GM12878 (cell line): Measurements from ENCODE around the gene ARFIP1. TPM values are rescaled to one million over a fixed set of nuclear protein-coding genes. Genes with fewer than 3 reads are reported as not detected.

Experiments
- ATAC-seq: fragments of 200-7000 bp; cut with Tn5 transposase; 3 replicates; pipeline ENCODE4 v1.9.1; 2020; ENCODE audit warnings: mild to moderate bottlenecking, moderate library complexity
- BruUV-seq: library from RNA; stranded (reverse); fragments of 400-500 nt; replicated peaks from 2 replicates; lab custom pipeline; 2021; lab: Mats Ljungman, UMichigan
- CTCF ChIA-PET: fragments of 300-600 bp; sonication (Branson Sonifier 250); formaldehyde crosslinking; extraction: SDS; loops from one replicate; lab custom pipeline; 2021; ENCODE audit warnings: inconsistent platforms; lab: Yijun Ruan, JAX
- POLR2A ChIA-PET: fragments of 350-600 bp; formaldehyde crosslinking; extraction: SDS; loops from one replicate; lab custom pipeline; 2021; ENCODE audit warnings: inconsistent platforms; lab: Charles Lee
- RAD21 ChIA-PET: fragments of 300-600 bp; sonication (Branson Sonifier 250); formaldehyde crosslinking; loops from one replicate; lab custom pipeline; 2023; ENCODE audit warnings: antibody characterized with exemption; ENCODE audit not compliant: unreplicated experiment; lab: Charles Lee
- SMC1A ChIA-PET: fragments of 300-600 bp; sonication (Branson Sonifier 250); formaldehyde crosslinking; loops from one replicate; lab custom pipeline; 2023; ENCODE audit not compliant: unreplicated experiment, uncharacterized antibody; lab: Charles Lee
- DNase-seq: peaks from one replicate; pipeline ENCODE4 v3.0.0-alpha.2; 2011; ENCODE audit warnings: low read depth, low spot score
- FAIRE-seq: peaks from 3 replicates; lab custom pipeline; 2011; peaks lifted over from hg19 to GRCh38; lab: Jason Lieb, UNC
- H2AFZ ChIP-seq: 2 replicates; pipeline ENCODE4 v1.6.0; 2011; ENCODE audit warnings: low read depth, low read length, control low read depth; ENCODE audit not compliant: control insufficient read depth
- H3K27ac ChIP-seq: 2 replicates; pipeline ENCODE4 v1.5.1; 2011; ENCODE audit warnings: control low read depth; ENCODE audit not compliant: control insufficient read depth, insufficient read depth
- H3K27me3 ChIP-seq, 2 experiments: replicated peaks in 1 of 2; 2 replicates each; pipeline versions ENCODE4 v1.6.0 to v1.6.1; 2011; ENCODE audit warnings: low read length in 1 of 2; ENCODE audit not compliant: control insufficient read depth in 2 of 2, insufficient read depth in 2 of 2
- H3K36me3 ChIP-seq, 2 experiments: 2 replicates each; pipeline ENCODE4 v1.5.1; 2011; ENCODE audit warnings: low read length in 1 of 2; ENCODE audit not compliant: control insufficient read depth in 2 of 2, insufficient read depth in 2 of 2
- H3K4me1 ChIP-seq: 2 replicates; pipeline ENCODE4 v1.6.1; 2011; ENCODE audit warnings: mild to moderate bottlenecking, low read length, moderate library complexity, mixed read lengths; ENCODE audit not compliant: control insufficient read depth, insufficient read depth
- H3K4me2 ChIP-seq: 2 replicates; pipeline ENCODE4 v1.6.0; 2011; ENCODE audit warnings: control low read depth; ENCODE audit not compliant: control insufficient read depth, insufficient read depth
- H3K4me3 ChIP-seq: fragments of 200-600 bp; sonication (generic); 2 replicates; pipeline ENCODE4 v1.5.1; 2016
- H3K79me2 ChIP-seq: 2 replicates; pipeline ENCODE4 v1.6.0; 2011; ENCODE audit warnings: low read length; ENCODE audit not compliant: control insufficient read depth, insufficient read depth
- H3K9ac ChIP-seq: 2 replicates; pipeline ENCODE4 v1.8.0; 2011; ENCODE audit warnings: low read length, control low read depth, mixed read lengths; ENCODE audit not compliant: control insufficient read depth, insufficient read depth
- H3K9me3 ChIP-seq: replicated peaks from 3 replicates; pipeline ENCODE4 v1.5.1; 2011; ENCODE audit warnings: mild to moderate bottlenecking, low read length; ENCODE audit not compliant: control insufficient read depth, insufficient read depth
- H4K20me1 ChIP-seq: 2 replicates; pipeline ENCODE4 v1.6.0; 2011; ENCODE audit not compliant: control insufficient read depth, insufficient read depth
- ATF7 ChIP-seq: fragments of 450-650 bp; IDR thresholded peaks from 2 replicates; pipeline ENCODE4 v1.6.1; 2016; ENCODE audit warnings: low read depth, mild to moderate bottlenecking
- BHLHE40 ChIP-seq, 2 experiments: fragments of 450-650 bp in 1 of 2; IDR thresholded peaks; 2 replicates each; pipeline ENCODE4 v1.6.1; 2011 to 2017; ENCODE audit warnings: low read depth in 2 of 2, borderline replicate concordance in 1 of 2, improper control_type of control experiment in 1 of 2, low read length in 1 of 2, mild to moderate bottlenecking in 1 of 2
- CHD4 ChIP-seq: fragments of 200-600 bp; sonication (generic); IDR thresholded peaks from 2 replicates; pipeline ENCODE4 v1.6.1; 2016; ENCODE audit warnings: mild to moderate bottlenecking
- NR2C1 ChIP-seq: fragments of 450-650 bp; IDR thresholded peaks from 2 replicates; pipeline ENCODE4 v1.6.1; 2017; ENCODE audit warnings: antibody characterized with exemption, mild to moderate bottlenecking, moderate library complexity
- RFX5 ChIP-seq: IDR thresholded peaks from 2 replicates; pipeline ENCODE4 v1.6.1; 2011; ENCODE audit warnings: low read depth, low read length, improper control_type of control experiment
- SMAD1 ChIP-seq: fragments of 450-650 bp; IDR thresholded peaks from 2 replicates; pipeline ENCODE4 v1.6.1; 2018; ENCODE audit warnings: mild to moderate bottlenecking, low read depth; ENCODE audit not compliant: partially characterized antibody
- SMARCA5 ChIP-seq: fragments of 450-650 bp; IDR thresholded peaks from 2 replicates; pipeline ENCODE4 v1.6.1; 2017; ENCODE audit warnings: mild to moderate bottlenecking
- WRNIP1 ChIP-seq: IDR thresholded peaks from 2 replicates; pipeline ENCODE4 v1.6.1; 2011; ENCODE audit warnings: low read depth, low read length, improper control_type of control experiment, borderline replicate concordance
- ZNF274 ChIP-seq: IDR thresholded peaks from one replicate; pipeline ENCODE4 v1.8.0; 2011; ENCODE audit not compliant: insufficient read length, insufficient read depth
- WGBS: methylation state at CpG from one replicate; pipeline ENCODE4 v1.1.6; 2016; ENCODE audit warnings: low lambda C conversion rate; ENCODE audit not compliant: insufficient replicate concordance, insufficient coverage; ENCODE audit errors: missing lambda C conversion rate; 5-methylcytosine and 5-hydroxymethylcytosine counted together
- in situ Hi-C: fragments of 300-500 bp; cut with MboI; formaldehyde crosslinking; loops from 9 replicates; pipeline ENCODE4 v1.14.3; 2018; ENCODE audit warnings: mixed read lengths
- intact Hi-C: fragments of 100-400 bp; cut with micrococcal nuclease; formaldehyde crosslinking; loops from one replicate; pipeline ENCODE4 v1.14.2; 2022; ENCODE audit not compliant: unreplicated experiment
- polyA plus RNA-seq, 11 experiments: library from polyadenylated mRNA; depleted of rRNA in 4 of 11; unstranded in 6 of 11; stranded (reverse) in 5 of 11; fragments of >200 nt; fragmentation: Nextera tagmentation in 4 of 11; fragmentation: Illumina TruSeq in 1 of 11; extraction: Ambion mirVana in 4 of 11; extraction: Trizol in 1 of 11; gene quantifications; 1 replicate in 1 of 11; 2 replicates in 10 of 11; pipeline versions ENCODE4 v1.2.1 to v1.2.3, GENCODE V29; 2011 to 2016; ENCODE audit warnings: inconsistent platforms in 2 of 11, missing spikeins in 2 of 11, low read depth in 1 of 11
- total RNA-seq, 4 experiments: library from RNA; depleted of rRNA in 3 of 4; stranded (reverse); fragments of >200 nt in 3 of 4; fragmentation: Illumina TruSeq in 1 of 4; extraction: Trizol in 1 of 4; gene quantifications; 2 replicates each; pipeline versions ENCODE4 v1.2.1 to v1.2.3, GENCODE V29; 2013 to 2021
- TF ChIP-seq, protein P1 (sequence below): fragments of 450-650 bp; conservative IDR thresholded peaks from 2 replicates; pipeline ENCODE4 v1.6.1; 2017; ENCODE audit warnings: mild to moderate bottlenecking, moderate library complexity

The ARFIP1 gene
- total and polyA plus RNA-seq, 10 of the 15 experiments (the other 5 are each of a cell fraction or from before 2014, with no cell fraction given), result 9.5 to 21.7 (median 15.4) TPM

DNA sequence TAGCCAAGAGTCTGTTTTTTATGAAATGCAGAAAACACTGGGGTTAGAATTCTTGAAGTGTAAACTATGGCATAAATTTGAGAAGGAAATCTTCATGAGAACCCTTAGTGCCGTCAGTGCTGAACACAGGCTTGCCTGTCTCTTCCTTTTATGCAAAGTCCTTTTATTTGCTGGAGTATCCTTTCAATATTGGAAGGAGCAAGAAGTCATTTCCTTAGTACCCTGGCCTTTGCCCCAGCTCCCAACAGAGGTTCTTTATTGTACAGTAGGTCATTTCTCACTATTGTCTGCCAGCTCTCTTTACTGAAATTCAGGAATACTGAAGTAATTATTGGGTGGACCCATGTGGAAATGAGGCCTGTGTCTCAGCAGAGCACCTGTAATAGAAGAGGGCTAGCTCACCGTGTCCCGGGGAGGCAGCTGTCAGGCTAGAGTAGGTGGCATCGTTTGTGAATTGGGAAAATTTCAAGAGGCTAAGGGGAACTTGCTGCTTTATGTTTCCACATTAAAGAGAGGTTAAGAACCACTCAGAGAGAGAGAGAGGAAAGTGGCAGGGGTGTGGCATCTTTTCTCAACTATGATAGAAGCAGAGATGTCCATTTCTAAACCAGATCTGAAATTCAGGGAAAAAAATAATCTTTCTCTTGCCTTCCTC lies 165.0 kb downstream of the ARFIP1 start:
- no peaks in the 10 kb centered on the region for H3K79me2 ChIP-seq
- no peak for FAIRE-seq
- no peak overlapping the region for H3K9ac ChIP-seq
- RAD21 ChIA-PET, result no interaction called here
- no peak overlapping the region for H3K4me3 ChIP-seq
- no peak for TF ChIP-seq WRNIP1
- no peak for TF ChIP-seq RFX5
- TF ChIP-seq CHD4, result no peak
- TF ChIP-seq, protein P1, sequence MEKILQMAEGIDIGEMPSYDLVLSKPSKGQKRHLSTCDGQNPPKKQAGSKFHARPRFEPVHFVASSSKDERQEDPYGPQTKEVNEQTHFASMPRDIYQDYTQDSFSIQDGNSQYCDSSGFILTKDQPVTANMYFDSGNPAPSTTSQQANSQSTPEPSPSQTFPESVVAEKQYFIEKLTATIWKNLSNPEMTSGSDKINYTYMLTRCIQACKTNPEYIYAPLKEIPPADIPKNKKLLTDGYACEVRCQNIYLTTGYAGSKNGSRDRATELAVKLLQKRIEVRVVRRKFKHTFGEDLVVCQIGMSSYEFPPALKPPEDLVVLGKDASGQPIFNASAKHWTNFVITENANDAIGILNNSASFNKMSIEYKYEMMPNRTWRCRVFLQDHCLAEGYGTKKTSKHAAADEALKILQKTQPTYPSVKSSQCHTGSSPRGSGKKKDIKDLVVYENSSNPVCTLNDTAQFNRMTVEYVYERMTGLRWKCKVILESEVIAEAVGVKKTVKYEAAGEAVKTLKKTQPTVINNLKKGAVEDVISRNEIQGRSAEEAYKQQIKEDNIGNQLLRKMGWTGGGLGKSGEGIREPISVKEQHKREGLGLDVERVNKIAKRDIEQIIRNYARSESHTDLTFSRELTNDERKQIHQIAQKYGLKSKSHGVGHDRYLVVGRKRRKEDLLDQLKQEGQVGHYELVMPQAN, result no peak
- TF ChIP-seq BHLHE40 (IDR thresholded peaks at IDR 0.05; ENCODE audit: borderline replicate concordance in 1 of 2, low read depth in 2 of 2, low read length in 1 of 2), result no peak
- TF ChIP-seq ZNF274, result no peak
- TF ChIP-seq SMARCA5, result no peak
- no peak for TF ChIP-seq ATF7
- TF ChIP-seq SMAD1, result no peak
- no peak for TF ChIP-seq NR2C1
- TF ChIP-seq, all 136 proteins: peak for 0
- H3K36me3 ChIP-seq, result no peaks in the 10 kb centered on the region
- DNase-seq, result no peak
- H3K27me3 ChIP-seq, result peaks cover 0 to 1% of the 10 kb centered on the region in 2 experiments; a peak in 2 of 4 replicates
- ChIA-PET CTCF (no interaction called here), POLR2A (no interaction called here), SMC1A (interaction anchor here (0.6 to 2.5 kb wide), 4 partner anchors 12 to 220 kb away, joined by 3 to 9 read pairs (median 3); no protein-coding TSS in a partner anchor)
- no peak overlapping the region for H2AFZ ChIP-seq
- 63% methylated on average over 4 of the region's 4 CpGs for WGBS
- no peak overlapping the region for H3K27ac ChIP-seq
- intact Hi-C loops, result no loop called here
- no peaks in the 10 kb centered on the region for H3K9me3 ChIP-seq
- no peak for ATAC-seq
- no peak overlapping the region for H3K4me2 ChIP-seq
- in situ Hi-C loops, result no loop called here
- BruUV-seq, result no TSS peak
- no peaks in the 10 kb centered on the region for H3K4me1 ChIP-seq
- H4K20me1 ChIP-seq, result no peaks in the 10 kb centered on the region
